Measurements from ENCODE around the gene CTNNA1. TPM values are rescaled to one million over a fixed set of nuclear protein-coding genes. Genes with fewer than 3 reads are reported as not detected.

CTNNA1 gene
- total RNA-seq, 2 experiments from 2014 or later, result 78.8 to 86.7 TPM

- ChIA-PET POLR2A (no interaction called here), CTCF (no interaction called here)
- Mint-ChIP-seq H3K4me1 (peaks cover 4% of the 10 kb centered on the region), H3K36me3 (ENCODE audit: low read depth) (no peaks in the 10 kb centered on the region), H3K27me3 (no peaks in the 10 kb centered on the region), H3K4me3 (no peak overlapping the region), H3K27ac (no peak overlapping the region), H3K9me3 (ENCODE audit: low read depth) (no peaks in the 10 kb centered on the region)
- DNase-seq, result no peak
- ATAC-seq, result no peak
- intact Hi-C loops (cut with DNase I, micrococcal nuclease), result no loop called here
Measured at GRCh38 chr5:138936225-138936967, 183.2 kb downstream of the CTNNA1 start.

DNA sequence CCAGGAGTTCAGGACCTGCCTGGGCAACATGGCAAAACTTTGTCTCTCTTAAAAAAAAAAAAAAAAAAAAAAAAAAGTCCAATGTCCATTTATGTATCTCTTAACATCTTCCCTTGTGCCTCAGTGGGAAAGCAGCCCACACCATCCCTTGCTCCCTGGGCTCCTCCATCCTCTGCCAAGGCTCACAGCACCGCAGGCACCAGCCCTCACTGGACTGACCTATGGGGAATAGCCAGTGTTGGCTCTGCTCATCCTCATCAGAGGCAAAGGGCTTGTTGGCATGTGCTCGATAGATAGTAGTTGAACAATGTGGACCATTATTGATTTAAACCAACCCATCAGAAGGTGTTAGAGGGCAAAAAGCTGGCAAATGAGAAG lies 183.7 kb downstream of the CTNNA1 start:
- no peak overlapping the region for H3K4me3 Mint-ChIP-seq
- H3K9me3 Mint-ChIP-seq (ENCODE audit: low read depth), result no peaks in the 10 kb centered on the region
- H3K27ac Mint-ChIP-seq, result no peak overlapping the region
- DNase-seq (no peak), ATAC-seq (no peak)
- intact Hi-C loops (cut with DNase I, micrococcal nuclease), result no loop called here
- ChIA-PET POLR2A (no interaction called here), CTCF (no interaction called here)
- H3K27me3 Mint-ChIP-seq, result no peaks in the 10 kb centered on the region
- H3K36me3 Mint-ChIP-seq (ENCODE audit: low read depth), result no peaks in the 10 kb centered on the region
- peaks cover 4% of the 10 kb centered on the region for H3K4me1 Mint-ChIP-seq

DNA sequence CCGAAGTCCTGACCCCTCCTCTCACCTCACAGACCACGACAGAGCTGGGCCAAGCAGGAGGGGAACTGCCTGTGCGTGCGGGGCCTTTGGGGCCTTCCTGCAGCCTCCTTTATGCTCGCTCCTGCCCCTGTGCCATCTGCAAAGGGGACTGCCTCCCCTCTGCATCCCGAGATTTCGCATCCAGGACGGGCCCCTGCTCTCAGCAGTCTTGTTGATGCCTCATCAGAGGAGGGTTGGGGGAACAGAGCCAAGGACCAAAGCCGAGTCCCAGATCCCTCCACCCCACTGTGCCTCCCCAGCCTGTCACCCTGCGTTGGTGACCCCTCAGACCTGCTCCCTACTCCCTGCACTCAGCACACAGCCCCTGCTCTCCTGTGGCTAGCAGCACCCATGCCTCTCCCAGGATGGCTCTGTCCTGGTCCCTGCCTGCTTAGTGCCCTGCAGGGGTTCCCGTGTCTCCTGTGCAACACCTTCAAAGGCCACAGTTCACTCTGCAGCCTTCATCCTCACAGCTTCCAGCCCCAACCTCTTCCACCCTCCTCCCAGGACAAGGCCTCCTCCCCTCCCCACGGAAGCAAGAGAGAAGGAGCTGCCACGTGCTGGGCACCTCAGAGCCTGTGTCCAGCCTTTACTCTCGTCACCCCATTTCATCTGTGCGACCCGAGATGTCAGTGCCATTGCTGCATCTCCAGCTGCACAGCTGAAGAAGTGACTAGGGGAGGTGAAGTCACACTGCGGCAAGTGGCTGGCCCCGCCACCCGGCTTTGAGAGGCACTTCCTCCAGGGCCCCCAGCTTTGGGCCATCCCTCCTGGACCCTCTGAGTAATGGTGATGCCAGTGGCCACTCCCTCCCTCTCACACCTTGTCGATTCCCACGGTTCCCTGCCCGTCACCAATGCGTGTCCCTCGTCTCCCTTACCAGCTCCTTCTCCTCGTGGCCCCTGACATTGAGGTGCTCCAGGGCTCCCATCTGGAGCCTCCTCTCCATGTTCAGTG lies 184.5 kb downstream of the CTNNA1 start:
- H3K36me3 Mint-ChIP-seq (ENCODE audit: low read depth), result no peaks in the 10 kb centered on the region
- ChIA-PET POLR2A (no interaction called here), CTCF (interaction anchor here (0.6 to 1.3 kb wide), 2 partner anchors 47 to 308 kb away, joined by 3 read pairs; no protein-coding TSS in a partner anchor)
- no peaks in the 10 kb centered on the region for H3K9me3 Mint-ChIP-seq (ENCODE audit: low read depth)
- no peak overlapping the region for H3K27ac Mint-ChIP-seq
- H3K27me3 Mint-ChIP-seq, result no peaks in the 10 kb centered on the region
- intact Hi-C loops (cut with DNase I, micrococcal nuclease), result no loop called here
- ATAC-seq (no peak), DNase-seq (no peak)
- H3K4me3 Mint-ChIP-seq, result no peak overlapping the region
- H3K4me1 Mint-ChIP-seq, result peaks cover 4% of the 10 kb centered on the region

GRCh38 chr5:138938526-138938925 lies 185.3 kb downstream of the CTNNA1 start:
- H3K9me3 Mint-ChIP-seq (ENCODE audit: low read depth), result no peaks in the 10 kb centered on the region
- intact Hi-C loops (cut with DNase I, micrococcal nuclease), result no loop called here
- no peaks in the 10 kb centered on the region for H3K36me3 Mint-ChIP-seq (ENCODE audit: low read depth)
- H3K27me3 Mint-ChIP-seq, result no peaks in the 10 kb centered on the region
- no peak overlapping the region for H3K27ac Mint-ChIP-seq
- H3K4me3 Mint-ChIP-seq, result no peak overlapping the region
- peaks cover 4% of the 10 kb centered on the region for H3K4me1 Mint-ChIP-seq
- ChIA-PET POLR2A (no interaction called here), CTCF (interaction anchor here (1.3 kb wide), 1 partner anchor 46 kb away, joined by 3 read pairs; no protein-coding TSS in a partner anchor)
- DNase-seq (no peak), ATAC-seq (no peak)

DNA sequence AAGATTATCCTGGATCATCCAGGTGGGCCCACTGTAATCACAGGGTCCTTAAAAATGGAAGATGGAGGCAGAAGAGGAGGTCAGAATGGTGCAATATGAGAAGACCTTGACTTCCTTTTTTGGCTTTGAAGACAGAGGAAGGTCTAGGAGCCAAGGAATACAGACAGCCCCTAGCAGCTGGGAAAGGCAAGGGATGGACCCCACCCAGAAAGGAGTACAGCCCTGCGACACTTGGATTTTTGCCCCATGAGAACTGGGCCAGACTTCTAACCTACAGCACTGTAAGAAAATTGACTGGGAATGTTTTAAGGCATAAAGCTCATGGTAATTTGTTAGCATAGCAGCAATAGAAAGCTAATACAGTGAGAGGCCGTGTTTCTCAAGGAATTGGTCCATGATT lies 188.8 kb downstream of the CTNNA1 start:
- Mint-ChIP-seq H3K36me3 (ENCODE audit: low read depth) (no peaks in the 10 kb centered on the region), H3K27me3 (no peaks in the 10 kb centered on the region), H3K4me3 (no peak overlapping the region), H3K9me3 (ENCODE audit: low read depth) (no peaks in the 10 kb centered on the region), H3K27ac (no peak overlapping the region), H3K4me1 (peaks cover 4% of the 10 kb centered on the region)
- DNase-seq, result no peak
- ATAC-seq, result no peak
- intact Hi-C loops (cut with DNase I, micrococcal nuclease), result no loop called here
- ChIA-PET CTCF (no interaction called here), POLR2A (no interaction called here)

DNA sequence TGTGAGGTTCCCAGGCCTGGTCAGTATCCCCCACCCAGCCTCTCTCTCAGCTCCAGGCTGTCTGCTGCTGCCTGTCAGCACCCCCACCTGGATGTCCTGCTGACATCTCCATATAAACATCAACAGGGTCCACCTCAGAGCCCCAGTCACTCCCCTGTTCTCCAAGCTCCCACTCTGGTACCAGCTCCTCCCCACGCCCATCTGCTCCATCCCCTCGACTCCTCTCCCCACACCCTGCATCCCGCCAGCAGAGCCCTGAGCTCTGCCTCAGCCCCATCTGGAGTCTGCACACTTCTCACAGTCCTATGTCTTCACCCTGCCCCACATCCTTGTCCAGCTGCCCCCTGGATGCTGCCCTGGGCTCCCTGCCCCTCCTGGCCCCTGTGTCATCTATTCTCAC lies 189.6 kb downstream of the CTNNA1 start:
- Mint-ChIP-seq H3K36me3 (ENCODE audit: low read depth) (no peaks in the 10 kb centered on the region), H3K4me1 (peaks cover 4% of the 10 kb centered on the region), H3K27me3 (no peaks in the 10 kb centered on the region), H3K9me3 (ENCODE audit: low read depth) (no peaks in the 10 kb centered on the region), H3K4me3 (no peak overlapping the region), H3K27ac (no peak overlapping the region)
- POLR2A ChIA-PET, result no interaction called here
- intact Hi-C loops (cut with DNase I, micrococcal nuclease), result no loop called here
- ATAC-seq (no peak), DNase-seq (no peak)
- CTCF ChIA-PET, result no interaction called here

- no peak for ATAC-seq
- intact Hi-C loops (cut with DNase I, micrococcal nuclease), result no loop called here
- no peaks in the 10 kb centered on the region for H3K36me3 Mint-ChIP-seq (ENCODE audit: low read depth)
- H3K4me3 Mint-ChIP-seq, result no peak overlapping the region
- H3K9me3 Mint-ChIP-seq (ENCODE audit: low read depth), result no peaks in the 10 kb centered on the region
- ChIA-PET CTCF (no interaction called here), POLR2A (no interaction called here)
- no peak for DNase-seq
- peaks cover 4% of the 10 kb centered on the region for H3K4me1 Mint-ChIP-seq
- H3K27me3 Mint-ChIP-seq, result no peaks in the 10 kb centered on the region
- H3K27ac Mint-ChIP-seq, result no peak overlapping the region
Measured at GRCh38 chr5:138943599-138944173, 190.5 kb downstream of the CTNNA1 start.

DNA sequence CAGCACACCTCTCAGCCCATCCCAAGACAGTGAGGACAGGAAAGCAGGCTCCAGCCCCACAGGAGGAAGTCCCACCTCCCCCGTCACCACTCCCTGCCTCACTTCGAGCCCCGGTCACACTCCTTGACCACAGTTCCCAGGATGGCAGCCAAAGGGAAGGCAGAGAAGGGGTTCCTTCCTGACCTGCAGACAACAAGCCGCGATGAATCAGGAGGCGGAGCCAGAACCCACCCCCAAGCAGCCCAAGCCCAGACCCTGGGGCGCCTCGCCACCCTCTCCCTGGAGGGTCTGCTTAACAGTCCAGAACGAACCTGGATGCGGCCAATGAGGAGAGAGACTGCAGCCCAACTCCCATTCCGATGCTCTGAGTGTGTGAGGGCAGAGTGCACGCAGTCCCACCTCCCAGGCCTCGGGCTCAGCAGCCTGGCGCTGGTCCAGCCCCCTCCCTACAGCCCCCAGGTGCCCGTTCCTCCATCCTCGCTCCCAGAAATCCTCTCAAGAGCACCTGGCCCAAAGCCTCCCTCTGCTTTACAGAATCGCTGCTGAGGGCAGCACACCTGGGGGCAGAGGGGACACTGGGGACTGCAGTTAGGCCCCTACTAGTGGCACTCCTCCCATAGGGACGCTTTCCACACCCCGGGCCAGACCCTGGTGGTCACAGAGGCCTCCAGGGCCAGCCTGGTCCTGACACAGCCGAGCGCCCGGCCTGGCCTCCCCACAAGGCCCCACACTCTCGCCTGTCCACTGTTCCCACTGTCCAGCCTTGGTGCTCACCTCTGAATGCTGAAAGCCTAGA lies 191.5 kb downstream of the CTNNA1 start:
- peaks cover 4% of the 10 kb centered on the region for H3K4me1 Mint-ChIP-seq
- POLR2A ChIA-PET, result no interaction called here
- no peak overlapping the region for H3K4me3 Mint-ChIP-seq
- no peak overlapping the region for H3K27ac Mint-ChIP-seq
- intact Hi-C loops (cut with DNase I, micrococcal nuclease), result no loop called here
- ATAC-seq (no peak), DNase-seq (no peak)
- H3K27me3 Mint-ChIP-seq, result no peaks in the 10 kb centered on the region
- H3K36me3 Mint-ChIP-seq (ENCODE audit: low read depth), result no peaks in the 10 kb centered on the region
- no peaks in the 10 kb centered on the region for H3K9me3 Mint-ChIP-seq (ENCODE audit: low read depth)
- CTCF ChIA-PET, result no interaction called here

- intact Hi-C loops (cut with DNase I, micrococcal nuclease), result no loop called here
- ChIA-PET CTCF (no interaction called here), POLR2A (no interaction called here)
- no peak overlapping the region for H3K27ac Mint-ChIP-seq
- ATAC-seq, result no peak
- no peaks in the 10 kb centered on the region for H3K27me3 Mint-ChIP-seq
- no peak overlapping the region for H3K4me3 Mint-ChIP-seq
- no peaks in the 10 kb centered on the region for H3K9me3 Mint-ChIP-seq (ENCODE audit: low read depth)
- H3K36me3 Mint-ChIP-seq (ENCODE audit: low read depth), result no peaks in the 10 kb centered on the region
- peaks cover 4% of the 10 kb centered on the region for H3K4me1 Mint-ChIP-seq
- no peak for DNase-seq
Measured at GRCh38 chr5:138945421-138946240, 192.4 kb downstream of the CTNNA1 start.

DNA sequence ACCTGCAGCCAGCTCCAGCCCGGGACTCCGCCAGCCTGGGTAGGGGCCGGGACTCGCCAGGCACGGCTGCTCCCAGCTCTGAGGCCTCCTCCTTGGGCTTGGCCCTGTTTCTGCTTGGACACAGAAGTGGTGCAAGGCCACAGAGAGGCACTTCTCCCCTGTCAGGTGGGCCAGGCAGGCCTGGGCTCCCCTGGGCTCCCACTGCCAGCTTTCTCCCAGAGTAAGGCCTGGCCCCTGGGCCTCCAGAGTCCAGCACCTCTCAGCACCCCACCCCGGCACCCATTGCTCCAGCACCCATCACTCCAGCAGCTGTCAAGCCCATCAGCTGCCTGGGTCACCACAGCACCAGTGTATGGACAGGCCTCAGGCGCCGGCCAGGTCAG lies 193.0 kb downstream of the CTNNA1 start:
- no peak for ATAC-seq
- Mint-ChIP-seq H3K27ac (no peak overlapping the region), H3K9me3 (ENCODE audit: low read depth) (no peaks in the 10 kb centered on the region), H3K4me3 (no peak overlapping the region), H3K36me3 (ENCODE audit: low read depth) (no peaks in the 10 kb centered on the region), H3K27me3 (no peaks in the 10 kb centered on the region), H3K4me1 (no peaks in the 10 kb centered on the region)
- ChIA-PET POLR2A (no interaction called here), CTCF (interaction anchor here (0.9 kb wide), 1 partner anchor 93 kb away, joined by 3 read pairs; no protein-coding TSS in a partner anchor)
- intact Hi-C loops (cut with DNase I, micrococcal nuclease), result no loop called here
- no peak for DNase-seq

Data from activated CD4-positive, alpha-beta T cell treated with anti-CD3 and anti-CD28 coated beads for 36 hours (primary cell).